Activated CD8-positive, alpha-beta memory T cell treated with anti-CD3 and anti-CD28 coated beads, Interleukin-2, amount 50 U/mL, for 4 hours (primary cell): Measurements from ENCODE around the gene FOXP4.

Experiments used
- DNase-seq: peaks from one replicate; pipeline ENCODE4 v3.0.0-alpha.2; 2020

Gene FOXP4

DNA sequence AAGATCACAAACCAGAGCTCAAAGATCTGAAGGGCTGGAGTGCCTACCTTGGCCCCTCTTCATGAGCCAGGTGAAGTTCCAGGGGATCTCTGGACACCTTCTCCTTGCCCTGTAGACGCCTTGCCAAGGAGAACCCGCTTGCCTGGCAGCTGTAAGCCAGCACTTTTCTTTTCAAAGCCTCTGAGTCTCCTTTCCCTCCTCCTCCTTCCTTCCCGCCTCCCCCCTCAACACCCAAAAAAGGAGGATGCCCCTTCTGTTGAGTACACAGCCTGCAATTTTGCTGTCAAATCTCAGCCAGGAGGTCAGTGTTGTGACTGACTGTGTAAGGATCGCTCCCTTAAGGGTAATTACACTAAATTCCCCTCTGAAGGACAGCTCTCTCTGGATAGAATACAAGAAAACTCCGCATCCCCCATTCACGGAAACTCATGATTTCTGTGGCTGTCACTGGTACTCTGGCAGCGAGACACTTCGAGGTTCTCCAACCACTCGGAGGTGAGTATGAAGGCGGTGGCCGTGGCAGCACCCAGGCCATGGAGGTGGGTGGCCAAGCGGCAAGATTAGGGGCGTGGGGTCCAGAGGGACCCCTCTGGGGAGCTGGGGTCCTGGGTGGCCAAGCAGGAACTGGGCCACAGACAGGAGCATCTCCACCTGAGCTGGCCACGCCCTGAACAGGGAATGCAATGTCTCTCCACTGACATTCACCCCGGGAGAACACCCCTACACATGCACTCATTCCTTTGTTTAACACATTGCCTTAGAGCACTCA lies 23.2 kb upstream of the FOXP4 start:
- DNase-seq, result no peak

DNA sequence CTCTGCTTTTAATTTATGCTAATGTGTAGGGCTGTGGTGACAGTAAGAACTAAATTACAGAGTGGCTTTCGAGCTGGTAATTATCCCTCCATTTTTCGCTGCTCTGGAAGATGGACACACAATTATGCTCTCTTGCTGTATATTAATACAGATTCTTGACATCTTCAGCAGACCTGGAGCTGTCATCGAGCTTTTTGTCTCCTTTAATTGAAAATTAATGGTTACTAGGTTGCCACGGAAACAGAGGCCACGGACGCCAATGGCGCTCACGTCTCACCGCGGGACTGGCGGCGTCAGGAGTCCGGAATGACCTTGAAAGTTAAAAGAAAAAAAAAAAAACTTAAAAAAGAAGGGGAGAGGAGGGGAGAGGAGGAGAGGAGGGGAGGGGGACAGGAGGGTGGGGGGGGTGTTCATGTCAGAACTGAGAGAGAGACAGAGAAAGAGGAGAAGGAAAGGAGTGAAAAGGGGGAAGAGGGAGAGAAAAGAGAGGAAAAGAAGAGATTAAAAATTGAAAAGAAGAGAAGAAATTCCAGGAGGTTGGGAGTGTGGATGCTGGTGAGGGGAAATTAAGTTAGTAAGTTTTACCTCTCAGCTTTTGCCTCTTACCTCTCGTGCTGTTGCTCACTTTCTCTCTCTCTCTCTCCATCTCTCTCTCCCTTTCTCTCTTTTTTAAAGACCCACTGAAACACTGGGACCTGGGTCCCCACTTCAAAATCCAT lies 22.1 kb upstream of the FOXP4 start:
- no peak for DNase-seq

GRCh38 chr6:41524634-41525011 lies 21.6 kb upstream of the FOXP4 start:
- DNase-seq, result no peak

- DNase-seq, result no peak
Observed at GRCh38 chr6:41527721-41528408, 18.3 kb upstream of the FOXP4 start.

GRCh38 chr6:41528409-41528963 lies 17.7 kb upstream of the FOXP4 start:
- no peak for DNase-seq

DNA sequence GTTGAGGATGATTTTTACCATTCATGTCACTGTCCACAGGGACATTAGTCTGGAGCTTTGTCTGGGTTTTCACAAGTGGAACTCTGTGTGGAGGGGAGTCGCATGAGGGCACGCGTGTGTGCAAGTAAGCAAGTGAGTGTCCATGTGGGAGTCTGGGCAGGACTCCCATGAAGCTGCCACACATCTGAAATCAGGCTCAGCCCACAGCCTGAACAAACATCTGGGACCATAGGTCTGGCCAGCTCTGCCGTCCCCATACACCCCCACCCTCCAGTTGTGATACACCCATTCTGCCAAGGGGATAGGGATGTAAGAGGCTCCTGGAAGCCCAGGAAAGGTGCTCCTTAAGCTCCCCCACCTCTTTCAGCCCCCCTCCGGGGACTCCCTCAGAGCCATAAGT lies 17.1 kb upstream of the FOXP4 start:
- no peak for DNase-seq

DNA sequence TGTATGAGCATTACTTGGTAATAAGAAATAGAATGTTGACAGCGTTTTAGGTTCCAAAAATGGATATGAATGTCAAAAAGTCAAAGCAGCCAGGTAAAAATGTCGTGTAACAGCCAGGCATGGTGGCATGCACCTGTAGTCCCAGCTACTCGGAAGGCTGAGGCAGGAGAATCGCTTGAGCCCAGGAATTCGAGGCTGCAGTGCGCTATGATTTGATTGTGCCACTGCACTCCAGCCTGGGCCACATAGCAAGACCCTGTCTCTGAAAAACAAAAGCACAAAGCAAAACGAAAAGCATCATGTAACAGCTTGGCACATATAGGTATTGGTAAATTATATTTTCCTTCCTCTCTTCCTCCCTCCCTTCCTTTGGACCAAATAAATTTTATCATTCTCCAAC lies 16.2 kb upstream of the FOXP4 start:
- DNase-seq, result no peak

DNA sequence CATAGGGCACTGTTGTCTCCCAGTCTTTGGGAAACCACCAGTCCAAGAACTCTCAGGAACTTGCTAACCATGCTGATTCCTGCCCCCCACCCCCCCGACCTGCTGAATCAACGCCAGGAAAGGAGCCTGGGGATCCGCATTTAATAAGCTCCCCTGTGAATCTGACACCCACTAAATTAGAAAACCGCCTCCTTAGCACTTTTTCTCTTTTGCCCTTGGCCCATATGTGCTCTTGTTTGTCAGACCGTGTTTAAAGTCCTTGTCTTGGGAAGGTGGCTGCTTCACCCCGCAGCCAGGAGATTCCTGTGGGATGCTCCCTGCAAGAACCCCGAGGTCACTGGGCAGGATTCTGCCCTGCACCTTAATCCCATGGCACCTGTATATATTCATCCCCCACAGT lies 15.7 kb upstream of the FOXP4 start:
- DNase-seq, result no peak

GRCh38 chr6:41531016-41531415 lies 15.2 kb upstream of the FOXP4 start:
- no peak for DNase-seq

GRCh38 chr6:41531591-41532582 lies 14.3 kb upstream of the FOXP4 start:
- peak; percentile 66 for DNase-seq

DNA sequence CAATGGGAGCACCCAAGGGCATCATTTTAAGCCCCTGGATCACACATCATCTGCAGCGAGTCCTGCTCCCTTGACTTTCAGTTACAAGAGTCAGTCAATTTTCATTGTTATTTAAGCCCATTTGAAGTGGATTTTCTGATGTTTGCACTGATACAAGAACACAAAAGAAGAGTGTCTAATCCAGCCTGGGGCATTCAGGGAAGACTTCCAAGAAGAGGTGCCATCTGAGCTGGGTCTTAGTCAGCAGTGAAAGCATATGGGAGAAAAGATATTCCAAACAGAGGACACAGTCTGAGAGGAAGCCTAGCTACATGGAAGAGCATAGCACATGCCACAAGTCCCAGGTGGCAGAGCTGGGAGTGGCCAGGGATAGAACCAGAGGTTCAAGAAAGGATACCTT lies 10.4 kb upstream of the FOXP4 start:
- no peak for DNase-seq

DNA sequence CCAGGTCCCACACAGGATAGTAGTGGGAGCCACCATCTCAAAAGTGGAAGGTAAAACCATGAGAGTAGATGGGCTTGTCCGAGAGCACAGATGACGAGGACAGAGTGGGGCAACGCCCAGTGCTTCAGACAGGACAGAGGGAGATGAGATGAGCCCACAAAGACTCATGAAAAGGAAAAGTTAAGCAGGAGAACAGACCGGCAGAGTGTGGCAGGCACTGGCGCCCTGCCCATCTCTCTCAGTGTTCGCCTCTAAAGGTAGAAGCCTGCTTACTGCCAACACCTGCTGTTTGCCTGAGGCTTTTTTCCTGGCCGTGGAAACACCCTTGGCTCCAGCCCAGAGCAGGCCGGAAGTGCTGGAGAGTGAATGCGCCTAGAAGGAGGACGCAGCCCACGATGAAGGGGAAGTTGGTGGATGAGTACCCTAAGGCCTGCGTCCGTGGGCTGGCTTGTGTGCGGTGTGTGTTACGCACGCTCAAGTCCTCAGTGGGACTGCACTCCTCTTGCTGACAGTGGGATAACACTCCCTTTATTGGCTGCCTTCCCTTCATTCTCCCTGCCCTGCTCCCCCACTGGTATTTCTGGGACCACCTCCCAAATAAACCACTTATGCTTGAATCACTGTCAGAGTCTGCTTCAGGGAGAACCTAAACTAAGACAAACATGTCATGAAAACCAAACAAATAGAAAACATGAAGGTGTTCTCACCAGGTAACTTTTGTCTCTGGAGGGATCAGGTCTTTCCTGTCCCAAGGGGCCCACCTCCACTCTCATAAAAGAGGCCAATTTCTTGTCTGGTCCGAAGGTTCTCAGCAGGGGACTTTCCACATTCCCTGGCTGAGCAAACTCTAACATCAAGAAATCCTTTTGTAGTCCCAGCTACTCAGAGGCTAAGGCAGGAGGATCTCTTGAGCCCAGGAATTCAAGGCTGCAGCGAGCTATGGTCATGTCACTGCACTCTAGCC lies 9.1 kb upstream of the FOXP4 start:
- DNase-seq, result no peak

- DNase-seq, result no peak
Observed at GRCh38 chr6:41538556-41539182, 7.5 kb upstream of the FOXP4 start.

GRCh38 chr6:41539204-41539603 lies 7.0 kb upstream of the FOXP4 start:
- DNase-seq, result no peak

DNA sequence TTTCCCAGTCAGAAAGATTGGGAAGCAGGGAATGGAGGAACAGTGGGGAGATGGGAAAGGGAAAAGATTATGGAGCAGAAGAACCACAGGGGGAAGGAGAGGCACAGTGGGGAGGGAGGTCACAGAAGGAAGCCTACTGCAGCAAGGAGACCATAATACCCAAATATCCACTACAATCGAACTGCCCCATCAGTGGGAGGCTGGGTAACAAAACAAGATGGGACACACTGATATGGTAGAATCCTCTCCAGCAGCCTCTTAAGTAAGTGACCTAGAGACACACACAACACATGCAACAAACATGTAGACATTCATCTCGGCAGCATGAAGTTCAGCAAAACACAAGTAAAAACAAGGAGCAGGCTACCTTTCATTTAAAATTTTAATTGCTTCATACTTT lies 4.8 kb upstream of the FOXP4 start:
- no peak for DNase-seq

DNA sequence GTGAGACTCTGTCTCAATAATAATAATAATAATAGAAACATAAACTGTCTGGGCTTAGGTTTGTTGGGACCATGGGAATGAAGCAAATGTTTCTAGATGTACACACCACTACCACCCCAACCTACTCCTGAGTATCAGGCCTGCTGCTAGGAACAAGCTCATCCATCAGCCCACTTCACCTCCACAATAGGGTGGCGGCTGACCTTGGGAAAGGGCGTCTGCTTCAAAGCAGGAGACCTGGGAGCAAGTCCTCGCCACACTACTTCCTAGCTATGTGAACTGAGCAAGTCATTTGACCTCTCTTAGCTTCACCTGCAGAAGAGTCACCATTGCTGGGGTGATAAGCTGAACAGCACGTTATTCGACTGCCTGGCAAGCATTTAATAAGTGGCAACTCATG lies 3.1 kb upstream of the FOXP4 start:
- no peak for DNase-seq

- no peak for DNase-seq
Observed at GRCh38 chr6:41545247-41545702, 906 bp upstream of the FOXP4 start.

- no peak for DNase-seq
Observed at GRCh38 chr6:41546475-41546865, 289 bp downstream of the FOXP4 start.

DNA sequence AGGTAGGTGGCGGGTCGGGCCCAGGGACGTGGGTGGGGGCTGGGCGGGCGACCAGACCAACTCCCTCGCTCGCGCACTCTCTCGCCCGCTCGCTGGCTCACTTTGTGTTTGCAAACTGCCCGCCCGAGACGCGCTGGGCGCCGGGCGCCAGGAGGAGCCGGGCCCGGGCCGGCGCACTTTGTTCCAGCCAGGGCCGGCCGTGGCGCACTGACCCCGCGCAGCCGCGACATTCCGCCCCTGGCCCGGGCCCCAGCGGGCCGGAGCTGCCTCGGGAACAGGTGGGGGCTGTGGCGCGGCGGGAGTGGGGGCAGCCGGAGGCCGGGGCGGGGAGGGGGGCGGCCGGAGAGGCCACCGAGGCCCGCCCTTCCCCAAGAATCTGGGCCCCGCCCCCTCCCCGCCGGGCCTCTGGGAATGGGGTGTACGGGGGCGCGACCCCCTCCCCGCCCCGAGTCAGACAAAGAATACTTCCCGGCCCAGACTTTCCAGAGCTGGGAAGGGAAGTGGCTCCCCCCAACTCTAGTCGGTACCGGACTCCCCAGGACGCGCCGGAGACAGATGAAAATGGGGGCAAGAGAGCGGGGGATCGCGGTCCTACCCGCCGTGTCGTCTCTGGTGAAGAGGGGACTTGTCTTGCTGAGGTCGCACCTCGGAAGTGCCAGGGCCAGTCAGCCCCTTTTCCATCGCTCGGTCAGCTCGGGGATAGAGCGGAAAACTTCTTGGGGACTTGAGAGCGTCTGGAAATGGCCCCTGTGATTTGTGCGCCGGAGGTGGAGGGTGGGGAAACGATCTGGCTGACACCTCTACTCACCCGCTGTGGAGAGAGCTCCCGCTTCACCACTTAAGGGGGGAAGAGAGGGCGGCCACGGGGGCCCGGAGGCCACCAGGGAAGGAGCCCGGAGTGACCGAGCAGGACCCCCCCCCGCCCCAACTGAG lies 951 bp downstream of the FOXP4 start:
- peak; percentile 39 for DNase-seq

DNA sequence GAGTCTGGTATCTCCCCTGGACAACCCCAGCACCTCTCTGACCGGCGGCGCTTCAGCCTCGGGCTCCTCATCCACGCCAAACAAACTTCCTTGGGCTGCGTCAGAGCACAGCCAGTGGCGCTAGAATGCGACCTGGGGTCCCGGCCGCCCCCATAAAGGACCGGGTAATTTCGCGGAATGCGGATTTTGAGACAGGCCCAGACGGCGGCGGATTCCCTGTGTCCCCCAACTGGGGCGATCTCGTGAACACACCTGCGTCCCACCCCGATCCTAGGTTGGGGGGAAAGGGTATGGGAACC lies 1.6 kb downstream of the FOXP4 start:
- no peak for DNase-seq
